Activated naive CD4-positive, alpha-beta T cell treated with anti-CD3 and anti-CD28 coated beads, Interleukin-2, amount 50 U/mL, for 24 hours (primary cell): ENCODE data around the gene RAD17.
"Not testable (repeated sequence)": the region's sequence is repeated elsewhere in the genome, so short reads cannot be mapped to it uniquely, and the experiment has no call there.

ENCODE experiments used
- H3K27ac Mint-ChIP-seq: one replicate; pipeline ENCODE4 v1.8.0; 2021; ENCODE audit warnings: mild to moderate bottlenecking, mixed read lengths
- H3K27me3 Mint-ChIP-seq: one replicate; pipeline ENCODE4 v1.8.0; 2021; ENCODE audit warnings: mixed read lengths
- H3K36me3 Mint-ChIP-seq: one replicate; pipeline ENCODE4 v1.8.0; 2021; ENCODE audit warnings: mixed read lengths
- H3K4me1 Mint-ChIP-seq: one replicate; pipeline ENCODE4 v1.8.0; 2021; ENCODE audit warnings: mixed read lengths
- H3K4me3 Mint-ChIP-seq: one replicate; pipeline ENCODE4 v1.8.0; 2021; ENCODE audit warnings: mild to moderate bottlenecking, mixed read lengths
- H3K9me3 Mint-ChIP-seq: one replicate; pipeline ENCODE4 v1.8.0; 2021; ENCODE audit warnings: mixed read lengths

RAD17 gene

DNA sequence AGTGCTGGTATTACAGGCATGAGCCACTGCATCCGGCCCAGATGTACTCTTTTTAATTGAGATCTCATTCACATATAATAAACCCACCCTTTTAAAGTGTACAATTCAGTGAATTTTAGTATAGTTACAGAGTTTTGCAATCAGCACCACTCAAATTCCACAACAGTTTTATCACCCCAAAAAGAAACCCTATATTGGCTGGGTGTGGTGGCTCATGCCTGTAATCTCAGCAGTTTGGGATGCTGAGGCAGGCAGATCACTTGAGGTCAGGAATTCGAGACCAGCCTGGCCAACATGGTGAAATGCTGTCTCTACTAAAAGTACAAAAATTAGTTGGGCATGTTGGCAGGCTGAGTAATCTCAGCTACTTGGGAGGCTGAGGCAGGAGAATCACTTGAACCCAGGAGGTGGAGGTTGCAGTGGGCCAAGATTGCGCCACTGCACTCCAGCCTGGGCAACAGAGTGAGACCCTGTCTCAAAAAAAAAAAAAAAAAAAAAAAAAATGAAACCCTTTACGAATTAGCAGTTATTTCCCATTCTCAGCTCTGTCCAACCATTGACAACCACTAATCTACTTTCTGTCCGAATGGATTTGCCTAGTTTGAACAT is 65.8 kb downstream of the RAD17 start:
- H3K4me1 Mint-ChIP-seq, H3K4me3 Mint-ChIP-seq: not testable (repeated sequence)

DNA sequence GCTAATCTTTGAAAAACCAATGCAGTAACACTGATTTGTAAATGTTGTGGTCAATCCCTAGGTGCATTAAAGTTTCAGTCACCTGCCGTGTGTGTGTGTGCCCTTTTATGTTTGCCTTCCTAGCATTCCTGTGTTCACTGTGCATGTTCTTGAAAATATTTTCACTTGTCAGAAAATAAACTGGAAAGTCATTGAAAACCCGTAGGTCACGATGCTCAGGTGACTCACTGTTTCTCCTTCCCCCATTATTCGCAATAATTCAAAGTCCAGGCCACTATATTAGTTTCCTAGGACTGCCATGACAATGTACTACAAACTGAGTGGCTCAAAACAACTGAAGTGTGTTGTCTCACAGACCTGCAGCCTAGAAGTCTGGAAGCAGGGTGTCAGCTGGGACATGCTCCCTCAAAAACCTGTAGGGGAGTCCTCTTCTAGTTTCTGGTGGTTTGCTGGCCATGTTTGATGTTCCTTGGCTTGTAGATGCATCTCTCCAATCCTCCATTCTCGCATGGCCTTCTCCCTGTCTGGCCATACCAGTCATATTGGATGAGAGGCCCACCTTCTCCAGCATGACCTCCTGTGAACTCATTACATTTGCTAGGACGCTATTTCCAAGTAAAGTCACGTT is 74.6 kb downstream of the RAD17 start:
- Mint-ChIP-seq H3K9me3 (no peaks in the 10 kb centered on the region), H3K27me3 (no peaks in the 10 kb centered on the region), H3K4me1 (no peaks in the 10 kb centered on the region), H3K4me3 (no peak overlapping the region), H3K27ac (no peak overlapping the region), H3K36me3 (no peaks in the 10 kb centered on the region)

More for the DNA sequence above, 65.8 kb downstream of the RAD17 start:
- not testable (repeated sequence) for H3K36me3 Mint-ChIP-seq, H3K9me3 Mint-ChIP-seq, H3K27ac Mint-ChIP-seq, H3K27me3 Mint-ChIP-seq

GRCh38 chr5:69449511-69449910 is 79.9 kb downstream of the RAD17 start:
- H3K9me3 Mint-ChIP-seq, result no peaks in the 10 kb centered on the region
- no peaks in the 10 kb centered on the region for H3K4me1 Mint-ChIP-seq
- no peak overlapping the region for H3K27ac Mint-ChIP-seq
- H3K4me3 Mint-ChIP-seq, result no peak overlapping the region
- H3K36me3 Mint-ChIP-seq, result no peaks in the 10 kb centered on the region
- H3K27me3 Mint-ChIP-seq, result no peaks in the 10 kb centered on the region

DNA sequence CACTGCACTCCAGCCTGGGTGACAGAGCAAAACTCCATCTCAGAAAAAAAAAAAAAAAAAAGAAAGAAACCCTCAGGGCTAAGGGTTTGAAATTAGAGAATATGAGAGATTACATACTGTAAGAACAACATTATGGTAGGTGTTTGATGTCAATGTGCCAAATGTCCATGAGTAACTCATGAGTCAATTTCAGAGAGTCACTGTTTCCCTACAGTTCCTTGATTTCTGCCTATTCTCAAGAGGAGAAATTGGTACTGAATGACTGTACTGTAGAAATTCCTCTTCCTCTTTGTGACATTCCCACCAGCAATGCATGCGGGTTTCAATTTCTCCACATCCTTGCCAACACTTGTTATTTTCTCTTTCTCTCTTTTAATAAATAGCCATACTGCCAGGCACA is 80.5 kb downstream of the RAD17 start:
- Mint-ChIP-seq H3K4me3 (no peak overlapping the region), H3K9me3 (no peaks in the 10 kb centered on the region), H3K4me1 (no peaks in the 10 kb centered on the region), H3K27me3 (no peaks in the 10 kb centered on the region), H3K27ac (no peak overlapping the region), H3K36me3 (no peaks in the 10 kb centered on the region)

GRCh38 chr5:69450527-69450926 is 80.9 kb downstream of the RAD17 start:
- H3K36me3 Mint-ChIP-seq, H3K4me3 Mint-ChIP-seq, H3K27ac Mint-ChIP-seq, H3K27me3 Mint-ChIP-seq, H3K9me3 Mint-ChIP-seq, H3K4me1 Mint-ChIP-seq: not testable (repeated sequence)

DNA sequence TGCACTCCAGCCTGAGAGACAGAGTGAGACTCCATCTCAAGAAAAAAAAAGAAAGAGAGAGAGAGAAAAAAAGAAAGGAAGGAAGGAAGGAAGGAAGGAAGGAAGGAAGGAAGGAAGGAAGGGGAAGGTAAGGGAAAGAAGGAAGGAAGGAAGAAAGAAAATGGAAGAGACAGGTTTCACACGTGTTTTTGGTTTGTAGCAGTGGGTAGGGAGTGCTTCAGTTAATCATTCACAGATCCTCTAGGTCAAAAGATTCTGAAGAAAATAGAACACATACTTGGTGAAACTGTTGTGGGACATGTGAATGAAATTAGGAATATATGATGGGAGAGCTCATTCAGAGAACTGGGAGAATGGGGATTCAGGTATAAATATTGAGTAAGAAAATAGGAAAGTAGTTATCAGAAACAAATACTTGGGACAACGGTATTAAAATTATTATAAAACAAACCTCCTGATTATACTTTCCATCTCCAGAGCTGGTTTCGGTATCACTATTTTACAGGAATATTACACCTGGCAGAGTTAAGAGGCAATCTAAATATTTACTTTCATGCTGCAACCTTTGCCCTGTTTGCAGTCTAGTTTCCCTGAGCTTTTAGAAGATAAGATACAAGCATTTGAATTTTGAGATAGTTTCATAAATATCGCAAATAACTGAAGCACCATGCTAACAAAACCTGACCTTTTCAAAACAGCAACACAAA is 82.5 kb downstream of the RAD17 start:
- Mint-ChIP-seq H3K27ac (no peak overlapping the region), H3K9me3 (no peaks in the 10 kb centered on the region), H3K4me3 (no peak overlapping the region)

DNA sequence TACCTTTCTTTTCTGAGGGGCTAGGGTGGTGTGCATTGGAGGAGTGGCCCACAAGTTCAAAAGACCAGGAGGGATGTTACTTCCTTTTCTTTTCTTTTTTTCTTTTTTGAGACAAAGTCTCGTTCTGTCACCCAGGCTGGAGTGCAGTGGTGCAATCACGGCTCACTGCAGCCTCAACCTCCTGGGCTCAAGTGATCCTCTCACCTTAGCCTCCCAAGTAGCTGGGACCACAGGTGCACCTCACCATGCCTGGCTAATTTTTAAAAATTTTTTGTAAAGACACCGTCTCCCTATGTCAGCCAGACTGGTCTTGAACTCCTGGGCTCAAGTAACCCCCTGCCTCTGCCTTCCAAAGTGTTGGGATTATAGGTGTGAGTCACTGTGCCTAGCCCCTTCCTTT is 83.9 kb downstream of the RAD17 start:
- H3K4me1 Mint-ChIP-seq, H3K4me3 Mint-ChIP-seq, H3K9me3 Mint-ChIP-seq, H3K36me3 Mint-ChIP-seq, H3K27me3 Mint-ChIP-seq, H3K27ac Mint-ChIP-seq: not testable (repeated sequence)

More for the DNA sequence above, 82.5 kb downstream of the RAD17 start:
- H3K4me1 Mint-ChIP-seq, result no peaks in the 10 kb centered on the region
- no peaks in the 10 kb centered on the region for H3K27me3 Mint-ChIP-seq
- no peaks in the 10 kb centered on the region for H3K36me3 Mint-ChIP-seq

DNA sequence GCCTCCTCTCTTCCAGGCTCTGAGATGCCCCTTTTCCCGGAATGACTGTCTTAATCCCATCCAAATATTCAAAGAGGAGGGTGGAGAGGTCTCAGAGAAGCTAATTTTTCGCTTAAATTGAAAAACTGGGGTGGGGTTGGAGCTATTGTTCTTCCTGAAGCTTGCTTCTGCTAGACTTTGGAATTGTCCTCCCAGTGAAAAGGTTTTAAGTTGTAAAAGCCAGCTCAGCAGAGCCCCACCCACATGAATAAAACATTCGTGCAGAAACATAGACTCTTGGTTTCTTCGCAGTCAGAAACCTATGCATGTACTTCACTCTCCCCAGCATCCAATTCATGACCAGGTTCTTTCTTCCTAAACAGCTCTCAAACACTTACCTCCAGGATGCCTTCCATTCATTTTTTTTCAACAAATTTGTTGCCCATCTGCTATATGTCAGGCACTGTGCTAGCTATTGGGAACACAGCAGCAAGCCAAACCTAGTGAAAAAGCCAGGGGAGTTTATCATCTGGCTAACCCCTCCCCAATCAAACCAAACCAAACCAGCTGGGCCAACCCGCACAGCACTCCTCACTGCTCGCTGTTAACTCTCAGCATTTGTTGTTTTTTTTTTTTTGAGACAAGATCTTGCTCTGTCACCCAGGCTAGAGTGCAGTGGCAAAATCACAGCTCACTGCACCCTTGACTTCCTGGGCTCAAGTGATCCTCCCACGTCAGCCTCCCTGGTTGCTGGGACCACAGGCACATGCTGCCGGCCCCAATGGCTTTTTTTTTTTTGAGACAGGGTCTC is 85.0 kb downstream of the RAD17 start:
- Mint-ChIP-seq H3K27ac (no peak overlapping the region), H3K27me3 (peaks cover 3% of the 10 kb centered on the region), H3K4me3 (no peak overlapping the region), H3K9me3 (no peaks in the 10 kb centered on the region), H3K36me3 (no peaks in the 10 kb centered on the region), H3K4me1 (no peaks in the 10 kb centered on the region)

GRCh38 chr5:69455428-69455988 is 85.9 kb downstream of the RAD17 start:
- not testable (repeated sequence) for H3K4me3 Mint-ChIP-seq, H3K36me3 Mint-ChIP-seq, H3K27me3 Mint-ChIP-seq, H3K27ac Mint-ChIP-seq, H3K4me1 Mint-ChIP-seq, H3K9me3 Mint-ChIP-seq

DNA sequence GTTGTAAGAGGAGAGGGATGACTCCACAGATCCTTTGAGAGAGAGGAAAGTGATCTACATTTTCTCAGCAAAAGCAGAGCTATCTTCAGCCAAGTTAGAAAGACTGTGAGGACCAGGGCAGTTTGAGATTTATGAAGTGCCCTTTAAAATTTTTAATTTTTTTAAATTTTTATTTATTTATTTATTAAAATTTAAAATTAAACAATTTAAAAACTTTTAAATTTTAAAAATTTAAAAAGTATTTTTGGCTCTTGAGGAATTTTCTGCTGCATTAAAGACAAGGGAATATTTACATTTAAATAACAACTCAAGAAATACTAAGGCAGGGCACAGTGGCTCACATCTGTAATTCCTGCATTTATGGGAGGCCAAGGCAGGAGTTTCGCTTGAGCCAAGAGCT is 92.6 kb downstream of the RAD17 start:
- peaks cover 3% of the 10 kb centered on the region for H3K27me3 Mint-ChIP-seq
- H3K27ac Mint-ChIP-seq, result no peak overlapping the region
- H3K36me3 Mint-ChIP-seq, result no peaks in the 10 kb centered on the region
- H3K4me3 Mint-ChIP-seq, result no peak overlapping the region
- H3K9me3 Mint-ChIP-seq, result no peaks in the 10 kb centered on the region
- no peaks in the 10 kb centered on the region for H3K4me1 Mint-ChIP-seq
